GM21529 (cell line): ENCODE results near the gene PRICKLE2.
"Not testable (repeated sequence)": the region's sequence is repeated elsewhere in the genome, so short reads cannot be mapped to it uniquely, and the experiment has no call there.

Experiments
- ATAC-seq: cut with Tn5 transposase; IDR thresholded peaks from one replicate; pipeline ENCODE4 v1.9.1; 2021; ENCODE audit not compliant: unreplicated experiment

PRICKLE2 gene

GRCh38 chr3:64107190-64107589, 118.1 kb downstream of the PRICKLE2 start:
- no peak for ATAC-seq

- no peak for ATAC-seq
These were observed 119.5 kb downstream of the PRICKLE2 start for GRCh38 chr3:64105816-64106215.

- ATAC-seq, result no peak
These were observed 120.6 kb downstream of the PRICKLE2 start for GRCh38 chr3:64104691-64105111.

- ATAC-seq, result no peak
These were observed 121.3 kb downstream of the PRICKLE2 start for GRCh38 chr3:64104006-64104405.

GRCh38 chr3:64103131-64103530, 122.1 kb downstream of the PRICKLE2 start:
- no peak for ATAC-seq

GRCh38 chr3:64102147-64102546, 123.1 kb downstream of the PRICKLE2 start:
- no peak for ATAC-seq

GRCh38 chr3:64099316-64099715, 126.0 kb downstream of the PRICKLE2 start:
- ATAC-seq, result no peak

GRCh38 chr3:64098670-64099069, 126.6 kb downstream of the PRICKLE2 start:
- no peak for ATAC-seq

GRCh38 chr3:64097920-64098319, 127.3 kb downstream of the PRICKLE2 start:
- no peak for ATAC-seq

GRCh38 chr3:64095802-64096201, 129.5 kb downstream of the PRICKLE2 start:
- no peak for ATAC-seq

GRCh38 chr3:64094713-64095079, 130.6 kb downstream of the PRICKLE2 start:
- ATAC-seq, result no peak

- ATAC-seq, result no peak
These were observed 131.2 kb downstream of the PRICKLE2 start for GRCh38 chr3:64093825-64094712.

GRCh38 chr3:64093211-64093610, 132.1 kb downstream of the PRICKLE2 start:
- ATAC-seq, result no peak

GRCh38 chr3:64091501-64091900, 133.8 kb downstream of the PRICKLE2 start:
- no peak for ATAC-seq

GRCh38 chr3:64089386-64089785, 135.9 kb downstream of the PRICKLE2 start:
- not testable (repeated sequence) for ATAC-seq

- ATAC-seq, result no peak
These were observed 136.7 kb downstream of the PRICKLE2 start for GRCh38 chr3:64088408-64089205.

GRCh38 chr3:64086479-64087252, 138.6 kb downstream of the PRICKLE2 start:
- ATAC-seq, result no peak

GRCh38 chr3:64084640-64085039, 140.6 kb downstream of the PRICKLE2 start:
- ATAC-seq, result no peak

GRCh38 chr3:64083575-64083974, 141.7 kb downstream of the PRICKLE2 start:
- no peak for ATAC-seq

- no peak for ATAC-seq
These were observed 142.2 kb downstream of the PRICKLE2 start for GRCh38 chr3:64082961-64083541.

- no peak for ATAC-seq
These were observed 142.9 kb downstream of the PRICKLE2 start for GRCh38 chr3:64082411-64082810.
